HG03280 (cell line): Measurements from ENCODE around the gene LAGE3.
A peak's percentile ranks its signal among the peaks of the same experiment; 100 is the strongest.

Experiments
- ATAC-seq: cut with Tn5 transposase; IDR thresholded peaks from one replicate; pipeline ENCODE4 v1.9.1; 2021; ENCODE audit warnings: mild to moderate bottlenecking, moderate library complexity; ENCODE audit not compliant: unreplicated experiment

Gene LAGE3

DNA sequence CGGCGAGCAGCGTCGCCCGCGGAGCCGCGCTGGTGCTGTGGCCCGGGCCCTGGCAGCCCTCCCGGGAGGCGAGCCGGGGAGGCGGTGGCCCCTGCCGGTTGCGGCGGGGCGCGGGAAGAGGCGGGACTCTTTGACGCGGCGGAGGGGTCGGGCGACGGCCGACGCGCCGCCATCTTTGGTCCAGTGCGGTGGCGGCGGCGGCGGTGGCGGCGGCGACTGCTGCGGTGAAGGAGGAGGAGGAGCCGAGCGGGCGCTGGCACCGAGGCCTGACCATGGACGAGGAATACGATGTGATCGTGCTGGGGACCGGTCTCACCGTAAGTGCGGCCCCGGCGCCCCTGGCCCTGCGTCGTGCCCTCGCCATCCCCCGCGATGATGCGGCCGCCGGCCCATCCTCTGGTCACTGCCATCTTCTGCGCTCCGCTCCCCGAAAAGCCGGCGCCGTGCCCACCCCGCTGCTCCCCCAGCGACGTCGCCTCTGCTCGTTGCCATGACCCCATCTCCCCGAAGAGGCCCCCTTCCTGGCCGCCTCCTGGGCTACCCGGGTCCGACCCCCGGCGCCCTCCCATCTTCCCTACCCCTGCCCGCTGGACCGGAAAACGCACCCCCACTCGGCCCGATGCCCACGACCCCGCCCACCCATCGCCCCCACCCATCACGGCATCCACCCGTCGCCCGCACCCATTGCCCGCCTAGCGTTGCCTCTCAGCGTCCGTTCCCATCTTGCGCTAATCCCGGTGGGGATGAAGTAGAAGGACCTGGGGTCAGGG is 41.9 kb downstream of the LAGE3 start, which contains the start of gene GDI1:
TSS of gene GDI1 (plus strand) at position 172 of the 770 bp plus-strand sequence. CDS start at position 273, 101 bp downstream.
- peak; percentile 59 for ATAC-seq

DNA sequence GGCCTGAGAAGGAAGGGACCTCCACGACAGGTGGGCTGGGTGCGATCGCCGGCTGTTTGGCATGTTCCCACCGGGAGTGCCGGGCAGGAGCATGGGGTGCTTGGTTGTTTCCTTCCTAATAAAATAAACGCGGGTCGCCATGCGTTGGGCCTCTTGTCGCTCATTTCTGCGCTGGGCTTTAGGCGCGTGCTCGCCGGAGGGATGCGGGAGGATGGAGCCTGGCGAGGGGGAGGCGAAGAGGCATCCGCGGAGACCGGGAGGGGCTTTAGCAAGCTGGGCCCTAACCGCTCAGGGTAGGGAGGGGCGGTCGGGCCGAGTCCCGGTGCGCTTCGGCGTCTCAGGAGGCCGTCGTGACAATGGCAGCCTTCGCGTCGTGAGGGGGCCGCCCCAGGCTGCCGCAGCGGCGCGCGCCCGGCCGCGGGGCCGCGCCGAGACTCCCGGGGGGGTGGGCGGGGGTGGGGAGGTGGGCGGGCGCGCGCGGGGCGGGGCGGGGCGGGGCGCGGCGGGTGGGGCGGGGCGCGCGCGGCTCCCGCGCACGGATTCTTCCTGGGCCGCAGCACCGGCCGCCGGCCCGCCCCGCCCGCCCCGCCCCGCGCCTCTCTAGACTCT is 42.6 kb downstream of the LAGE3 start:
- ATAC-seq: peak; percentile 52

DNA sequence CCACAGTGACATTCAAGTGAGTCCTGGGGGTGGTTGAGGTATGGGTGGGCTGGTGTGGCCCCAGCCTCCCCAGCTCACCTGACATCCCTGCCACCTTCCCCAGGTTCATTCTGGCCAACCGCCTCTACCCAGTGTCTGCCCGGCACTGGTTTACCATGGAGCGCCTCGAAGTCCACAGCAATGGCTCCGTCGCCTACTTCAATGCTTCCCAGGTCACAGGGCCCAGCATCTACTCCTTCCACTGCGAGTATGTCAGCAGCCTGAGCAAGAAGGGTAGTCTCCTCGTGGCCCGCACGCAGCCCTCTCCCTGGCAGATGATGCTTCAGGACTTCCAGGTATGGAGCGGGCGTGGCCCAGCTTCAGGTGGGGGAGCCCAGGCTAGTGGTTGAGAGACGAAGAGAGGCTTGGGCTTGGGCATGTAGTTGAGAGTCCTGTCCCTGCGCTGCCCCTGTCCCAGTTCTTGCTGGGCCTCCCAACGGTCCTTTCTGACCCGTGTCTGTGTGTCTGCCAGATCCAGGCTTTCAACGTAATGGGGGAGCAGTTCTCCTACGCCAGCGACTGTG is 43.8 kb downstream of the LAGE3 start:
- ATAC-seq: no peak

DNA sequence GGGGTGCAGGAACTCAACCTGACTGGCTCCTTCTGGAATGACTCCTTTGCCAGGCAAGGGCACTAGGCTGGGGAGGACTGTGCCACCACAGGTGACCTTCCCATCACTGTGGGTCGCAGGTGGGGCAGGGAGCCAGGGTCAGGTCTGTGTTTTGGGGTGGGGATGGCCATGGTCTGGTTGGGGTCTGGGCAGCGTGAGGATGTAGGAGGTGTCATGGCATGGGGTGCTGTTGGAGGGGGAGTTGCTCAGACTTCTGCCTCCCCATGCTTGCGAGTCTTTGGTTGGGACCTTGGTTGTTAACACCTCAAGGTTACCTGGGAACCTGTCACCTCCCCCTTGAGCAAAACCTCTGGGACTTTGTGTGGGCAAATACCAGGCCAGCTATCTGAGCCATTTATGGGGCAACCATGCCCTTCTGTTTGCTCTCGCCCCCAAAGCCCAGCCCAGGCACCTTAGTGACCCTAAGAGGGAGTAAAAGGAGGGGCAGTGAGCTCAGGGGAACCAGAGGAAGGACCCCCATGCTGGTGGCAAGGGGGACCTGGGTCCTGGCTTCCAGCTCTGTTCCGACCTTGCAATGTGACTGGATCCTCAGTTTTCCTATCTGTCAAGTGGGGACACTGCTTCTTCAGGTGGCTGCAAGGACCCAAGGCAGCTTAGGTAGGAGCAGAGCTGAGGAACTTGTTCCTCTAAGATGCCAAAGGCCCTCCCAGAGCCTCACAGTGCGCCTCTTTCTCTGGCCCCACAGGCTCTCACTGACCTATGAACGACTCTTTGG is 44.5 kb downstream of the LAGE3 start:
- no peak for ATAC-seq

DNA sequence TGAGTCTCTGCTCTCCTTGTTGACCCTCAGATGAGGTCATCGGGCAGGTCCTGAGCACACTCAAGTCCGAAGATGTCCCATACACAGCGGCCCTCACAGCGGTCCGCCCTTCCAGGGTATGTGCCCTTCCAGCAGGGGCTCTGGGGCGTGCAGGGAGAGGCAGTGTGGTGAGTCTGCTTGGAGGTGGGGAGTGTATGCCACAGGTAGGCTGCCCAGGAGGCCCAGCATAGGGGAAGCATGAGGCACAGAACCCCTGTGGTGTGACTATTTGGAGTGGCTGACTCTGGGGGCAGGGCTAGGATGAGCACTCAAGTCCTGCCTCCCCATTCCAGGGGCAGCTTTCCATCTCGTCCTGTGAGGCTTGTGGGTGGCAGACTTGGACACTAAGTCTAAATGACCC is 45.5 kb downstream of the LAGE3 start:
- no peak for ATAC-seq

DNA sequence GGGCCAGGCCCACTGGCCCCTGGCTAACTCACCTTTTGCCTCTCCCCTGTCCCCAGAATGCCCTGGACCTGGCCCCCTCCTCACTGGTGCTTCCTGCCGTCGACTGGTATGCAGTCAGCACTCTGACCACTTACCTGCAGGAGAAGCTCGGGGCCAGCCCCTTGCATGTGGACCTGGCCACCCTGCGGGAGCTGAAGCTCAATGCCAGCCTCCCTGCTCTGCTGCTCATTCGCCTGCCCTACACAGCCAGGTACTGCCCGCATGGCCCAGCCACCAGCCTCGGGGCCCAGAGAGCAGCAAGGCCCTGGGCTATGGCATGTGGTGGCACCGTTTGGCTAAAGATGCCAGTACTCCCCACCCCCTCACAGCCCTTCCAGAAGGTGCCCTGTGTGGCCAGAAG is 46.9 kb downstream of the LAGE3 start:
- ATAC-seq: no peak

DNA sequence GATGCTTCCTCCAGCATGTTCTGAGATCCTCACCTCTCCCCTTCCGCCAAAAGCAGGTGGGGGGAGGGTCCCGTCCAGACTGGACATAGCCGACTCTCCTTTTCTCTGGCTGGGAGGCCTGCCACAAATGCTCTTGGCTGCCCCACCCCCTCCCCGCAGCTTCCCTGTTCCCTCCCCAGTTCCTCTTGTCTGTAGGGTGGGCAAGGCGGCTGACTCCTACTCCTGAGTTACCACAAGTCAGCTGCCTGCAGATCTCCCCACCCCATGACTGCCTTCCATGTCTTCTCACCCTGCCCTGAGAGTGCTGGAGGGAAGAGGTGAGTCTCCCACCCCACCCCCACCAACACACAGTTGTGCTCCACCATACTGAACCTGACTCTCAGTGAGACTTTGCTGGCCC is 47.7 kb downstream of the LAGE3 start:
- ATAC-seq: no peak

DNA sequence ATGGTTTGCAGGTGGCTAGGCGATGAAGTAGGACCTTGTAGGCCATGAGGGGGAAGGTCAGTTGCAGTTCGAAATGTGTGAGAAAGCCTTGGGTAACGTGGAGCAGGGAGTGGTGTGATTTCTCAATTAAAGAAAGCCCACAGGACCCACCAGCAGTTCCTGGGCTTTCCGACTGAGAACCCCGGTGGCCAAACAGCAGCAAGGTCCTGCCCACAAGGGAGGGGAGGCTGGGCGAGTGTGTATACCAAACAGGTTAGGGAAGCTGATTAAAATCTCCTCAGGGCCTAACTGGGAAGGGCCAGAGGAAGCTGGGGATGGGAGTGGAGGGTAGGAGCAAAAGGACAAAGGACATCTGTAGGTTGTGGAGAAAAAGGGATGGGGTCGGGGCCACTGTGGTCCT is 48.2 kb downstream of the LAGE3 start:
- no peak for ATAC-seq

DNA sequence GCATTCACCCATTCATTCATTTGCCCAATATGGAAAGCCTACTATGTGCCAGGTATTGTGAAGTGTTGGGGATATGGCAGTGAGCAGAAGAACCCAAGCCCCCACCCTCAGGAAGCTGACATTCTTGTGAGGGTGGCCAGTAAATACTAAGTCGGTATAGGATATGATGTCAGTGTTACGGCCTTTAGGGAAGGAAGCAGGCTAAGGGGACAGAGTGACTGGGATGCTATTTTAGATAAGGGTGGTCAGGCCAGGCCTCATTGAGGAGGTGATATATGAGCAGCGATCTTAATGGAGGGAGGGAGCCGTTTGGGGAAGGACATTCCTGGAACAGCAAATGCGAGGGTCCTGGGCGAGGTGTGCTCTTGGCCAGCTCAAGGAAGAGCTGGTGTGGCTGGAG is 48.6 kb downstream of the LAGE3 start:
- no peak for ATAC-seq

DNA sequence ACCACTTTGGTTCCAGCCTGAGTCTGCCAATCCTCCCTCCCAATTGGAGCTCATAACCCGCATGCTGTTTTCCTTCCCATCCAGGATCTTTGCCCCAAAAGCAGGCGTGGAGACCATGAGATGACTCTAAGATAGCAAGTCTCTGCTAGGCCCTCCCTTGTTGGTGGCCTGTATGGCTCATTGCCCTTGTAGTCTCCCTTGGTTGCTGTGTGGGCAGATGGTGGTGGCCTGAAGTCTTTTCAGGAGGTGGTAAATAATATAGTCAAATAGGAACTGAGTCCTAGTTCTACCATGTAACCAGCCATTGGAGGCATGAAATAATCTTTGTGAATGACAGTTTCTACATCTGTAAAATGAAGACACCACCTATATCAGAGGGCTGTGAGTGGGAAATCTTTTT is 49.4 kb downstream of the LAGE3 start:
- no peak for ATAC-seq

DNA sequence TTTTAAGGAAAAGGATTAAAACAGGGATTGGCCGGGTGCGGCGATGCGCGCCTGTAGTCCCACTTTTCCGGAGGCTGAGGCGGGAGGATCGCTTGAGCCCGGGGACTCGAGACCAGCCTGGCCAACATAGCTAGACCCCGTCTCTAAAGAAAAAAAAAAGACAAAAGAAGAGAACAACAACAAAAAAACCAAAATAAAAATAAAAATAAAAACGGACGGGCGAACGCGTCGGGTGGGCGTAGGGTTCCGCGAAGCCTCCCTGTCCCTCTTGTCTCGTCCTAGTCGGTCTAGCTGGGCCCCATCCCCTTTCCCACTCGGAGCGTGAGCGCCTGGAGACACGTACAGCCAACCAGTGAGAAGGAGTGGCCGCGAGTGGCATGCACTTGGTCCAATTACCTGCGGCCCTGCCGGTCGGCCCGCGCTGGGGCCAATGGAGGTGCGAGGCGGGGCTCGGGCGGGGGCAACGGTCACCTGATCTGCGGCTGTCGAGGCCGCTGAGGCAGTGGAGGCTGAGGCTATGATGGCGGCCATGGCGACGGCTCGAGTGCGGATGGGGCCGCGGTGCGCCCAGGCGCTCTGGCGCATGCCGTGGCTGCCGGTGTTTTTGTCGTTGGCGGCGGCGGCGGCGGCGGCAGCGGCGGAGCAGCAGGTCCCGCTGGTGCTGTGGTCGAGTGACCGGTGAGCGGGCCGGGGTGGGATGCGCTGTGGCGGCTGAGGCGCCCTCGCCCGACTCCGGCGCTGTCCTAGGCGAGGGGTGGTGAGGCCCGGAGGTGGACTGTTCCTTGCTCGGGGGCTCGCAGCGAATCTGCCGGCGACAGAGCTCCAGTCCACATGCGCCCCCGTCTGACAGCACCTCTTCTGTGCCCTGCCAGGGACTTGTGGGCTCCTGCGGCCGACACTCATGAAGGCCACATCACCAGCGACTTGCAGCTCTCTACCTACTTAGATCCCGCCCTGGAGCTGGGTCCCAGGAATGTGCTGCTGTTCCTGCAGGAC is 50.6 kb downstream of the LAGE3 start, which contains the start of gene ATP6AP1:
TSS of gene ATP6AP1 (plus strand) at position 502 of the 996 bp plus-strand sequence. CDS start at position 518, 16 bp downstream.
- peak; percentile 98 for ATAC-seq
